SIG-M5 treated with dmso at 0.1 percent for 504 hours (cell line): ENCODE measurements around the gene NCLN.
"Not testable (repeated sequence)": the region's sequence is repeated elsewhere in the genome, so short reads cannot be mapped to it uniquely, and the experiment has no call there.

Source experiments
- DNase-seq: peaks from one replicate; lab custom pipeline; 2025; ENCODE audit not compliant: unreplicated experiment; lab: John Stamatoyannopoulos, UW

NCLN gene

GRCh38 chr19:3179739-3180293 is 5.9 kb upstream of the NCLN start:
- no peak for DNase-seq

- no peak for DNase-seq
These were observed 1.7 kb upstream of the NCLN start for GRCh38 chr19:3183721-3184641.

DNA sequence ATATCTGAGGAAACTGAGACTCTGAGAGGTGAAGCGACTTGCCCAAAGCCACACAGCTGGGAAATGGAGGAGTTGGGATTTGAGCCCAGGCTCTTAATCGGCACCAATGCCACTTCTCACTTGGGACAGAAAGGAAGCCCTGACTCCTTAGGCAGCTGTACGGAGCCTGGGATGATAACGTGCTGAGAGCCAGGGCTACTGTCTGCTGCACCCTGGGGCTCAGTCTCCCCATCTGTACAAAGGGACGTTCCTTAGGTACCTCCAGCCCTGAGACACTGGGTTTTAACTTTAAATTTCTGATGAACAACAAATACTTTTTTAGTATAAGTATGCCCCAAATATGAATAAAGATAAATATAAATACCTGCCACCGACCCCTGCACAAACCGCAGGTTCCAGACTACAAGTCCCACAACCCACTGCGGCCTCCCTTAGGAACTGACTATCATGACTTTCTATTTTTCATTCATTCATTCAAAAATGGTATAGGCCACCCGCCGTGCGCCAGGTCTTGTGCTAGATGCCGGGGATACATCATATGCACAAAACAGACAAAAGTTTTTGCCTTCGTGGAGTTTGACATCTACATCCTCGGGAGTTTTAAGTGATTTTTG is 776 bp upstream of the NCLN start:
- DNase-seq, result peak; percentile 84

- no peak for DNase-seq
These were observed 494 bp downstream of the NCLN start for GRCh38 chr19:3186160-3186688.

- no peak for DNase-seq
These were observed 1.3 kb downstream of the NCLN start for GRCh38 chr19:3186891-3187661.

GRCh38 chr19:3187662-3188511 is 2.2 kb downstream of the NCLN start:
- DNase-seq, result no peak

GRCh38 chr19:3188627-3189596 is 3.2 kb downstream of the NCLN start:
- DNase-seq, result peak; percentile 33

DNA sequence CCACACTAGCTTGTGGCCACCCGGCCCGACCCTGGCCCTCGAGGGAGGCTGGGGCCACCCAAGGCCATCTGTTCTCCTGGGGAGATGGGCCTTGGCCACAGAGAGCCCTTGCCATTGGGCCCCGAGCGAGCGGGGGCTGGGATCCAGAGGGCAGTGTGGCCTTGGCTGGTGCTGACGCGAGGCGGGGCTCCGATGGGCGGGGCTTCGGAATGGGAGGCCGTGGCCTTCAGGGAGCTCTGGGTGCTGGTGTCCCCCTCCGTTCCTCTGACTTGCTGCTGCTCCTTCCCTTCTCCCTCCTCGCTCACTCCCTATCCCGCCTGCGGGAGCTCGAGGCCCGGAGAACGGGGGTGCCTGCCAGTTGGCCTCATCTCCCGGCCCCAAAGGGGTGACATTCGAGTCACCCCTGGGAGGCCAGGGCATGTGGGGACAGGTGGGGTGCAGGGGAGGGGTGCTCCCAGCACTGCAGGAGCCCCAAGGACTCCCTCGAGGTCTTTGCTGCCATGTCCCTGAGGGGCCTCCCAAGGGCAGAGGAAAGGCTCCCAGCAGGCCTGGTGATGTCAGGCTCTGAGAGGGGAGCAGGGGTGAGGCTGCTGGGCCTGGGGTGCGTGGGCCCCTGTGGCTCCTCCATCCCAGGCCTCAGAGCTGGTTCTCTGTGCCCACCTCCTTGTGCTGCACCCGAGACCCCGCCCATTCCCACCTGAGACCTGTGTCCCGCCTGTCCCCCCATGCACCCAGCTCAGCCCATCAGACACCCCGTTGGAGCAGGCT is 4.2 kb downstream of the NCLN start:
- no peak for DNase-seq

DNA sequence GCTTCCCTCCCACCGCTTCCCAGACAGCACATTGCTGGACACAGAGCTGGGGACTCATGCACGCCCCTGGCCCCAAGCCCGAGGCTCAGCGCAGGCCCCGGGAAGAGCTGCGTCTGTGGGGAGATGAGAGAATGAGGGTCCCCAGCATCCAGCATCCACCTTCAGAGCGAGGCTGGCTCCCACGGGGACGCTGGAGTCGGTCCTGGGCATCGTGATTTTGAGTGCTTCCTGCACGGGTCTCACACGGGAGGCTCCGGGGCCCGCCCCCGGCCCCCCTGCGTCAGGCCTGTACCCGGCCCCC is 4.7 kb downstream of the NCLN start:
- DNase-seq, result no peak

DNA sequence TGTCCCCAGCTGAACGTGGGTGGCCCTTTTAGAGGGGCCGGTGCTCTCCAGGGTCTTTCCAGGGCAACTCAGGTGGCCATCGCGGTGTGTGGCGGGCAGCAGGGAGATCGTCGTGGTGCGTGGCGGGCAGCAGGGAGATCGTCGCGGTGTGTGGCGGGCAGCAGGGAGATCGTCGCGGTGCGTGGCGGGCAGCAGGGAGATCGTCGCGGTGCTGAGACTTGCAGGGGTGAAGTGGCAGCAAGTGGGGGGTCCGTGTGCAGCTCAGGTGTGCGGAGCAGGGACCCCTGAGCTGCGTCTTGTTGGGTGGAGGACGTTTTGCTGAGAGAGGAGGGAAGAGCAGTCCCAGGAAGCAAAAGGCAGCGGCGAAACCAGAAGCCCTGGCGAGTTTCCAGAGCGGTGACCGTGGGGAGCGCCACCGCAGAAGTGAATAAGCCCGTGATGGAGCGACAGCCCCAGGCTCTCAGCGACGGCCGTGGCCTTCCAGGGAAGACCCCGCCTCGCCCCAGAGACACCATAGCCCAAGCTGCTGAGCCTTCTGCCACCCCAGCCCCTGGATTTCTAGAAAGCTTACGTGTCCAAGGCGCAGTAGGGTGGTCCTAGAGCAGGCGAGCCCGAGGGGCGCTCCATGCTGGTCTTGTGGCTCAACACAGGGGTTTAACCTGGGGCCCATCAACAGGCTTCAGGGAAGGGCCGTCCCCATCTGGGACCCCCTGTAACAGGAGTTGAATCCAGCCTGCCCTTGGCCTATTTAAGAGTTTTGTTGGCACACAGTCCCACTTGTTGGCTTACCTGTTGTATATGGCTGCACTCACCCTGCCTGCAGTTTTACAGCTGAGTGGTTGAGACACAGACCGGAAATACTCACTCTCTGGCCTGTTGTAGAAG is 5.4 kb downstream of the NCLN start:
- DNase-seq, result no peak

- not testable (repeated sequence) for DNase-seq
These were observed 6.0 kb downstream of the NCLN start for GRCh38 chr19:3191806-3192104.

GRCh38 chr19:3192228-3192635 is 6.5 kb downstream of the NCLN start:
- DNase-seq, result no peak

- no peak for DNase-seq
These were observed 7.0 kb downstream of the NCLN start for GRCh38 chr19:3192684-3193083.

- peak; percentile 77 for DNase-seq
These were observed 7.8 kb downstream of the NCLN start for GRCh38 chr19:3193256-3194105.

DNA sequence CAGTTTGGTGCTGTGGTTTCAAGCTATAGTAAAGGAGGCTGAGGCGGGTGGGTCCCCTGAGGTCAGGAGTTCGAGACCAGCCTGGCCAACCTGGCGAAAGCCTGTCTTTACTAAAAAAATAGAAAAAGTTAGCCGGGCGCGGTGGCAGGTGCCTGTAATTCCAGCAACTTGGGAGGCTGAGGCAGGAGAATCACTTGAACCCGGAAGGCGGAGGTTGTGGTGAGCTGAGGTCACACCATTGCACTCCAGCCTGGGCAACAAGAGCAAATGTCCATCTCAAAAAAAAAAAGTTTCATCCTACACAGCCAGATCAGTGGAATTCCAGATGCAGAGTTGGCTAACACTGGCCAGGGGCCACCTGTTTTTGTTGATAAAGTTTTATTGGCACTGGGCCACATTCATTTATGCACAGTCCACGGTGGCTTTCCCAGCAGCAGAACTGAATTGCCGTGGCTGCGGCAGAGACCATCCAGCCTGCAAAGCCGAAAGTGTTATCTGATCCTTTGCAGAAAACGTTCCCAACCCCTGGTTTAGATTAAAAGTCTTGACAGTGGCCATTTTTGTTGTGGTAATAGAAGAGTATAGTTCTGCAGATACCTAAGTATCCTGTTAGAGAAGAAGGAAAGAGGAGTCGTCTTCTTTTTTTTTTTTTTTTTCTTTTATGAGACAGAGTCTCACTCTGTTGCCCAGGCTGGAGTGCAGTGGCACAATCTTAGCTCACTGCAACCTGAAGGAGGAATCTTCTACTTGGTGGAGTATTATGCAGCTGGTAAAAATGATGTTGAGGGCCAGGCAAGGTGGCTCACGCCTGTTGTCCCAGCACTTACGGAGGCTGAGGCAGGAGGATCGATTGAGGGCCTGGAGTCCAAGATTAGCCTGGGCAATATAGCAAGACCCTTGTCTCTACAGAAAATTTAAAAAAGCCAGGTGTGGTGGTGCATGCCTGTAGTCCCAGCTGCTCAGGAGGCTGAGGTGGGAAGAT is 8.7 kb downstream of the NCLN start:
- DNase-seq, result no peak
